ENCODE data around the gene NHLRC1.

NHLRC1 gene

DNA sequence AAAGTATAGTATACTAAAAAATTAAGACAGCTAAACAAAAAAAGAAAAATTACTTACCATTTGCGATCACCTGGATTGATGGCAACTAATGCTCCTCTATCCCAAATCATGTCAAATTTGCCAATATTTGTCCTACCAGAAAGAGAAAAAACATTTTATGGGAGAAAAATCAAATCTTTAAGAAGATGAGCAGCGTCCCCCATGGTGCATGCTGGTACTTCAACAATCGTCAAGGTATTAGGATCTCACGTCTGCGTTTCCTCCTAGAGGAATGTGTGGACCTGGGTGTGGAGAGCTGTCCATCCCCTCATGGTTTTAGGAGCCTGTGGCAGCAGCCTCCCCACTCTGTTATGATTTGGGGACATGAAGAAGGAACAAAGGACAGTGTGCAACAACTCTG lies 16.4 kb upstream of the NHLRC1 start:
- DNase-seq, result no peak

DNA sequence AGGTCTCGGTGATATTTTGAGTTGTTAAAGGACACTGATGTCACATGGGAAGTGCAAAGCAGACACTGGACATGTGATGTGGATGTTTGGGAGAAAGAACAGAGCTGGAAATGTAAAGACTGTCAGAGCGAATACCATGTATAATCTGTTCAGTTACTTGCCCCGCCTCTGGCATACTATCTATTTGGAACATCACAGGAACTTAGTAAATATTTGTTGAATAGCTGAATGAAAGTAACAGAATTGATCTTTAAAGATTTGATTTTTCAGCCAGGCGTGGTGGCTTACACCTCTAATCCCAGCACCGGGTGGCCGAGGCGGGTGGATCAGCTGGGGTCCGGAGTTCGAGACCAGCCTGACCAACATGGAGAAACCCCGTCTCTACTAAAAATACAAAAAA lies 13.8 kb upstream of the NHLRC1 start:
- DNase-seq, result no peak

DNA sequence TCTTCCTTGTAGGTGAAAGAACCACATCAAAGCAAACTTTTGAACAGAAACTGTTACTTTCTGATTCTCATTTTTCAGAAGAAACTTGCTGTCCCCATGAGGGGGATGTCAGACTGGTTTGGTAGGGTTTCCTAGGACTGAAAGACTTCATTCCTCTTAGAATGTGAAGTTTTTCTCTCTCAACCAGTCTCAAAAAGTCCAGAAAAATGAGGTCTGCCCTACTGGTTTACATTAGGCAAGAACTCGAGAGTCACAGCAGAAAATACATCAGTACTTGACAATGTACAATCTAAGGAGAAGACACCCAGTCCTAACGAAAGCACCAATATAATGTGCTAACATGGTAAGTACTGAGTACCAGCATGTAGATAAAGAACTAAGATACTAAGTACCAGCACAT lies 12.7 kb upstream of the NHLRC1 start:
- no peak for DNase-seq

DNA sequence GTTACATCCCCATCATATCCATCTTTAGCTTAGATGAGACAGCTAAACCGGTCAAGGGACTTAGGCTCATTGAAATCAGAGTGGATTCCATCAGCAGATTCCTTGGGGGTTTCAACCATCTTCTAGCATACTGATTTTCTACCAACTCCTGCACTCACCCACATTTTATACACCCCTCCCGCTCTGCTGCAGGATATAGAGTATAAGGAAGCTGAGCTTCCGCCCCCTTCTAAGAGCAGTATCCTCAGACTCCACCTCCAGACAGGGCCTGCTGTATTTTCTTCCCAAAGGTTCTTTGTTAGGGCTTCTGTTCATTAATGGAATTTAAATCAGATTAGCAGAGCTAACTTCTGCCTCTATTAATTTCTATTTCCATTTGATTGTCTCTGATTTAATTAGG lies 9.9 kb upstream of the NHLRC1 start:
- DNase-seq, result no peak

DNA sequence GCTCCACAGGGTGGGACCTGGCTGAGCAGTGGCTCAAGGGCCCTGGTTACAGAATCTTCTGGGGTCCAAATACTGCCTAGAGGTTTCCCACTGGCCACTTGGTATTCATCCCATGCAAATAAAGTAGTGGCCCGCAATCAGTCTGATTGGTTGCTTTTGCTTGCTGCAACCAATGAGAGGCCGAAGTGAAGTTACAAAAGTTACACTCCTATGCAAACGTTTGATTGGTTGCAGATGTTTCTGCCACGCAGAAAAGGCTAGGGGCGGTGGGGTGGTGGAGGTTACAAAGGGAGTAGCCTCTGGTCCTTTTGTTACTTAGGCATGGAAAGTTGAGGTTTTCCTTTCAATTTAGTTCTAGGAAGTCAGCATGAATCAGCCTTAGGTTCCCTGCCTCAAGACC lies 3.6 kb upstream of the NHLRC1 start:
- DNase-seq, result no peak

DNA sequence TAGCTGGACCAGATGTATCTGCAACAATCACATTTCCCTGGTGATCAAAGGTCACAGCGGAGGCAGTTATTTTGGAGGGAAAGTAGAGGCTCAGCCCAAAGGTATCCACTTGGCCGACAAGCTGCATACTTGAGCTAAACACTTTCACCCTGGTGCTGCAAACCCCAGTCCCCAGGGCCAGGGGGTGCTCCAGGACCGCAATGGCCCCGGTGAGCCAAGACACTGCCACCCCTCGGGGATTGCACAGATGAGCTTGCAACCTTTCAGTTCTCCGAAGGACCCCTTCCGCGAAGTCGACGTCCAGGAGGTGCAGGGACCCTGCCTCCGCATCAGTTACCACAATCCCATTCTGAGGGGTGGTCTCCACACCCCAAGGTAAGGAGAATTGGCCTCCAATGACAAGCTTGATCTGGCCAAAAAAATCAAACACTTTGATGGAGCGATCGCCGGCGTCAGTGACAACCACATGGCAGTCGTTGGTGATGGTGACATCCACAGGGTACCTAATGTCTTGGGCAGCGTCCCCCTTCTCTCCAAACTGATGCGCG lies 823 bp downstream of the NHLRC1 start:
- DNase-seq, result no peak

DNA sequence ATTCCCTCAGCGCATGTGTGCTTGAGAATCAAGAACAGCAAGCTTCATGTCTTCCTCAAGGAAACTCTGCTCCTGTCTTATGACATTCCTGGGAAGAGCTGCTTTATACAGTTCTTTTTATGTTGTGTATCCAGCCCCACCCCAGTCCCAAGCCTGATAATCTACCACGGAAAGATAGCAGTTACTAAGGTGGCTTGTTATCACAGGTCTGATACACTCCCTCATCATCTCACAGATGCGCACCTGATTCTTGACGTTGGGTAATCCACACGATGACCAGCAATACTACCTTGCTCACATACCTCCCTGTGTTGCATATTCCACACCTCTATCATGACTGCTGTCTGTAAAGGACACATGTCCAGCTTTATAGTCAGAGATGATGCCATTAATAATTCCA lies 3.2 kb downstream of the NHLRC1 start:
- no peak for DNase-seq

DNA sequence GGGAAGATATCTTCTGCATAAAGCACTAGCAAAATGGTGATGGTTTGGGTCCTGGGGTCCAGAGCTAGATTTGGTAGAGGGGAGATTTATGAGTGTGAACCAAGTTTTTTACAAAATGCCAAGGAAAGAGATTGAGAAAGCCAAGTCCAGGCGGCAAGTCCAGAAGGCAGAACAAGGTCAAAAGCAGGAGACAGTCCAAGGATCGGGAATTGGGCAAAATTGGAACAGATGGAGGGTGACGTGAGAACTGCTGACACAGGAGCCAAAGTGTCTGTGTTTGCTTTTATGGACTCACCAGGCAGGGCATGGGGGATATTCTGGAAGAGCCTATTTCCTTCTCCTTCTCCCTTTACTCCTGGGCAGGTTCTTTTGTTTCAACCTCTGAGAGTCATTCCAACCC lies 4.1 kb downstream of the NHLRC1 start:
- no peak for DNase-seq

DNA sequence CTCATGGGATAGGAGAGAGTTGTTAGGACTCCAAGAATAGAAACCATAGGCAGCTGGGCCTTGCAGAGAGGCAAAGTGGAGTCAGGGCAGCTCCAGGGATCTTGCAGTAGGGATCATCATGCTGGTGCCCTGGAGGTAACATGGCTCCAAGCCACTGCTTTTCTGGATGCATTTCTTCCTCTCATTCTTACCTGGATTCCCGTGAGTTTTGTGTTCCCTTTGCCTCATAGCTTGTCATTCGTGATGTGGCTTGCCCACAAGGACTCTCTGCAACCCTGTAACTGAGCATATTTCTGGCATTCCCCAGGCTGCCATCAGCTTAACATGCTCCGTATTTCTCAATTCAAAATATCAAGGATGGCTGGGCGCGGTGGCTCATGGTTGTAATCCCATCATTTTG lies 5.3 kb downstream of the NHLRC1 start:
- no peak for DNase-seq

DNA sequence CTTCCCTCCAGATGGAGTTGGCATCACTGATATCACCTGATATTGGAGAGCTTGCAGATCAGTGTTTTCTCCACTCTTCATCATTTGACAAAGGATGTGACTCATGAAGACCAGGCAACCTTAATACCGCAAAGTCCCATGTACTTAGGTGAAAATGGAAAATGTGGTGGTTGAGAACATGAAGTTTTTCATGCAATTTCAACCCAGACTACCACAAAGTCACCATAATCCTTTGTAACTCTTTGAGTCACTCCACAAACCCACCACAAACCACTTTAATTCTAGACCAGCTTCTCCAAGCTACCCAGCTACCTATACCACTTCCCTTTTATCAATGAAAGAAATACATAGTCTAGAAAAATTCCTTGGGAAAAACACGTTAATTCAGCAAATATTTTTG lies 7.1 kb downstream of the NHLRC1 start:
- DNase-seq, result no peak

DNA sequence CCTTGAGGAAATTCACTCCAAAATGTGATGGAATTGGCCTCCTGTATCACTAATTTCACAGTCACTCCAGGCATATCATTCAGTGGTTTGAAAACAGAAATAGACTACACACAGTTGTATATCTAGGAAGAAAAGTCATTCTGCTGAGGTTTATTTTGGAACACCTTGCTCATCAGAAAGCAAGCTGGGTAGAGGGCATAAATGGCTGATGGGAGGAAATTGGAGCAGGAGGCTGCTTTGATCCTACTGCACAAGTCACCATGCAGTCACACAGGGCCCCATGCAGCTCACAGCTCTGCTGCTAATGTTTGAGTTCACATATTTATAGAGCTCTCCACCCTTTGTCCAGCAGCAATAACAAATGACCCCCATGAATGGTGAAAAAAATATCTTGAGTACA lies 12.3 kb downstream of the NHLRC1 start:
- DNase-seq, result no peak

DNA sequence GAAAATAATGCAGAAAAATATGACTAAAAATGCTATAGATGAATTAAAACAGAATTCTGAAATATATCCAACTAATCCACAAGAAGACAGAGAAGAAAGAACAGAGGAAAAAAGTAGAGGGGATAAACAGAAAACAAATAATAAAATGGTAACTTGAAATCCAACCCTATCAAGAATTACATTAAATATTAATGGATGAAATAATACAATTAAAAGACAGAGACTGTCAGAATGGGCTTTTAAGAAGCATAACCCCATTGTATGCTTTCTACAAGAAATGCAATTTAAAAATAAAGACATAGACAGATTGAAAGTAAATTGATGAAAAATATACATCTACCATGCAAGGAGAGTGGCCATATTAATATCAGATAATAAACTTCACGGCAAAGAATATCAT lies 15.4 kb downstream of the NHLRC1 start:
- no peak for DNase-seq

DNA sequence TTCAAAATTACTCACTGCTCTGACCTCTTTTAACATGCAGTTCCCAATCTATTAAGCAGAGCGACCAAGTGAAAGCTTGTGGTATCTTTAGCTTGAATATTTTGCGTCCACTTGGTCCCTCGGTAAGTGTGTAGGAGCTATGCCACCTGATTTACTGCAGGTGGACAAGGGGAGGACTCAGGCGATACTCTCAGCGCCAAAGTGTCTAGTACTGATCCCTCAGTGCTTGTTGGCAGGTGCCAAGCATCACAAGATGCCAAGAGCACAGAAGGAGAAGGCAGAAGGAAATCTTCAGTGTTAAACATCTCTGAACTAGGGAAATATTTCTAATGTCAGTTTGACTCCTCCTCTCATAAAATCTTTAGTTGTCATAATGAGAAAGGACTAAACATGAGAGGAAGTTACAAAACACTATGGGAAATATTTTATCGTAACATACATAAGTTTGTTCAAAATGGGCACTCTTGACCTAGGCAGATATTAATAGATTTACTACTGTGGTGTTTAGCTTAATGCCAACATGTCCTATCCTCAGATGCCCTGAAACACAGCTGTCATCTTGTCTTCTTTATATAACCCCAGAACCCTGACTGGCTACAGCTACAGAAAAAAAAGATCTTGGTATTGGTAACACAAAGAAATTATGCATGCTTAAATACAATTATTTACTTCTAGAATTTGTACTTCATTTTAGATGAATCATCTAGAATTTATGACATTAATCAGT lies 19.5 kb downstream of the NHLRC1 start:
- no peak for DNase-seq

DNA sequence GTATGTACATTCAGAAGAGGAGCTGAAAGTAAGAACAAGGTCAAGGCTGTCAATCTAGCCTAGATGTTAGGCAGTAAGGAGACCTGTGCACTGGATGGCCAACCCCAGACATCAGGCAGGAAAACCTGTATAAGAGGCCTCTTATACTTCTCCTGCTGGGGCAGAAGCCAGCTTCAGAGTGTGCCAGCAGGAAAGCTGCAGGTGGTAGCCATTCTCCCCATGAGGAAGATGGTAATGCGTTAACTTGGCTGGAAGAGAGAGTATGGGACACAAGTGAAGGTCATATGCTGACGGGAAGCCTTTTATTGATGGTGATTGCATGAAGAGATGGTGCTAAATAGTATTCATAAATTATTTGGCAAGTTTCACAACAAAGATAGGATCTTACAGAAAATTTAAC lies 20.6 kb downstream of the NHLRC1 start:
- DNase-seq, result no peak

DNA sequence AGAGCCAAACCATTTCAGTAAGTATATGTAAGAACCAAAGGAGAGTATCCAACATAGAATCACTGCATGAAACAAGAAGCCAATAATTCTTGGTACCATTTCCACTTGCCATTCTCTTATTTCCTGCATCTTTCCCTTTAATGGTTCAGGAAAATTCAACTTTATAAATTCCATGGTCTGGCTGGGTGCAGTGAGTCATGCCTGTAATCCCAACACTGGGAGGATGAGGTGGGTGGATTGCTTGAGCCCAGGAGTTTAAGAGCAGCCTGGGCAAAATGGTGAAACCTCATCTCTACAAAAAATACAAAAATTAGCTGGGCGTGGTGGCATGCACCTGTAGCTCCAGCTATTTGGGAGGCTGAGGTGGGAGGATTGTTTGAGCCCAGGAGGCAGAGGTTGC lies 21.2 kb downstream of the NHLRC1 start:
- no peak for DNase-seq

DNA sequence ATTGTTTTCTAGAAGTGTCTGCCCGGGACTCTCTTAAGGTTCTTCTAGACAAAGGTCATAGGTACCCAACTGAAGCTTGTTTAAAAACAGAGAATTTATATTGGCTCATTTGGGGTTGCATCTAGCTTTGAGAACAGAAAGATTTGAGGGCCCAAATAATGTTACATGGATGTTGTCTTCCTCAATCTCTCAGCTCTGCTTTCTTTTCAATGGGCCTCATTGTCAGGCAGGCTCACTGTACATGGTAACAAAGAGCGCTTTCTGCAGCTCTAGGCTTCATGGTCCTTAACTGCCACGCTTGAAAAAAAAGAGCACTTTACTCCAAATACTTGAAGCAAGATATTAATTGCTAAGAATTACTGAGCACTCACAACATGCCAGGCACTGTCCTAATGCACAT lies 22.2 kb downstream of the NHLRC1 start:
- DNase-seq, result peak; percentile 59

DNA sequence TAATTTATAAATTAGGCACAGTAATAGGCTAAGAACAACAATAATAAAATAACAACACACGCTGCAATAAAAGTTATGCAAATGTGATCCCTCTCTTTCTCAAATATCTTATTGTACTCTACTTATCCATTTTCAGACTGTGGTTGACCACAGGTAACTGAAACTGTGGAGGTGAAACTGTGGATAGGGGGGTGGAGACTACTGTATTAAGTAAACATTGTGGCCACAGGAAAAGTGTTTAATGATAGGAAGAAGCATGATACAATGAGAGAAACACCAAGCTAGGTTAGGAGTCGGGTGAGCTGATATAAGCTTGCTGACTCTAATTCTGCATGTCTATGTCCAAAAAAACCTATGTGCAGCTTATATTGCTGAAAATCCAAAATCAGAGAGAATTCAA lies 23.0 kb downstream of the NHLRC1 start:
- DNase-seq, result peak; percentile 19

DNA sequence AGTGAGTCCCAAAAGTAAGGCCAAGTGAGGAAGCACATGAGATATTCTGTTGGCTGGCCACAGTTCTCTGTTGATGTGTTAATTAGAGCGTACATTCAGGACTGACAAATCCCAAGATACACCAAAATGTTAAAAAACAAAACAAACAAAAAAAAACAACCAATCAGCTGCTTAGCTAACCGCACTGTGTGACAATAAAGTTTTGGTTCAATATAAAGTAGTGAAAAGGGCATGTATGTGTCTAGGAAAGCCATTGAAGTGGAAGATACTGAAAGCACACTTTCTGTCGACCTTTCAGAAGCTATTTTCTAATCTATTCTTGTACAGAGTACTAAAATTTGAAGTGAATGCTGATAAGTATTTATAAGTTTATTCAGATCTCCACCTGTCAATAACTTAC lies 26.1 kb downstream of the NHLRC1 start:
- DNase-seq, result no peak

DNA sequence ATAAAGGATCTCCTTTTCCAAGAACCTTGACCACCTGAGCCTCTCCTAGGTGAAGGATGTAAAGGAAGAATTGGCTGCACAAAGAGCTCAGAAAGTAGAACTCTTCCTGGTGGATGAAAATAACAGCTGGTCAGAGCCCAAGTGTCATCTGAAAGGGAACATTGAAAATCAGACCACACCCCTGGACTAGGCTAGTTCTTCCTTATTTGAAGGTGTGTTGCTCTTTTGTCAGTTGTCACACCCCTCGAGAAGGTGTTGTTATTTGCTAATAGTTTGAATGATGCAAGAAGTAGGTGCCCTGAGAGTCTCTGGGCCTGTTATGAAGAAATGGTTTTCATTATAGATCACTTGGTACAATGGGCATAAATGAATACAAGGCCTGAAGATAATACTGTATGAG lies 31.1 kb downstream of the NHLRC1 start:
- no peak for DNase-seq

DNA sequence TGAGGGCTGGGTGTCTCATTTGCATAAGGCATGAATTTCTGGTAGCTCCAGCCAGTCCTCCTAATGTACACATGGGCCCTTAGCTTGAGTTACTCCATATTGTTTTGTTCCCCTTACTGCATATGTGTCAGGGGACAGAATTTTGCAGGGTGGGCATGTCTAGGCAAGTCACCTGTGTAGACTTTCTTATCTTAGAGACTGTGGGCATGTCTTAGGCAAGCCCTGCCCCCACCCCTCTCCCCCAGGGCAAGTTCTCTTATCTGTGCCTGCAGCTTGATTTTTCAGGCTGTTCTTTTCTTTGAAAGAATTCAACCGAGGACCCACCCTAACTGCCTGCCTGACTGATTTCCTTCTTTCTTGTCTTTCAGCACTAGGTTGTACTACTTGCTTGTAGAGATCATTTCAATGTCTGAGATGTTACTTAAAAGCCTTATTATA lies 32.1 kb downstream of the NHLRC1 start:
- no peak for DNase-seq

DNA sequence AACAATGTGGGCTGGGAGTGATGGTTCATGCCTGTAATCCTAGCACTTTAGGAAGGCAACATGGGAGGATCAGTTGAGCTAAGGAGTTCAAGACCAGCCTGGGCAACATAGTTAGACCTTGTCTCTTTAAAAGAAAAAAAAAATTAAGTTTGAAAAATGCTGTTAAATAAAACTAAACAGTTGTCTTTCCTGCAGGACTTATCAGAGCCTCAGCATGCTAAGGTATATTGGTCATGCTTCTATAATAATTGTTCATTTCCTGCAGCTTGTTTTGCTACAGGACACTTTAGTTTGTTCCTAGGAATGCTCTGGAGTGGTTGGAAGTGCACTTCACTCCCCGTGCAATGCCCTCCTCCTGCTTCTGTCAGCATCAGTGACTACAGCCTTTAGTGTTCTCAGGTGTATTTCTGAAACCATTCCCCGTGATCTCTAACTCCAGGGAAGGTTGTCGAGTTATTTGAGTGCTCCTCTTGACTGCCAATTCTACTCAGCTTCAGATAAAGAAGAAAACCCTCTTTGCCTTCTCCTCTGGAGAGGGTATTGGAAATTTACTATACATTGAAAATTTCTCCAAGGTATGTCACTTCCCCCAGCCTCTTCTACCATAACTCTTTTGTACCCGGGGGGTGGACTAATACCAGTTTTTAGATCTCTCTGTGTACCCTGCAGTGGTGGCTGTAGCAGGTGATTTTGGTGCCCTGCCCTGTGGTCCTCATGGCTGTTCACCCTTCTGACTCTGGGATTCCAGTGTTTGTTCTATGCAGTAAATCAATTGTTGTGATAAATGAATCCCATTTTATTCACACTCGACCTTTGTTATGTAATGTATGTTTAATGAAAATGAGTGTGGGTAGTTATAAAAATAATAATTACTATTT lies 33.8 kb downstream of the NHLRC1 start:
- DNase-seq, result peak; percentile 83

DNA sequence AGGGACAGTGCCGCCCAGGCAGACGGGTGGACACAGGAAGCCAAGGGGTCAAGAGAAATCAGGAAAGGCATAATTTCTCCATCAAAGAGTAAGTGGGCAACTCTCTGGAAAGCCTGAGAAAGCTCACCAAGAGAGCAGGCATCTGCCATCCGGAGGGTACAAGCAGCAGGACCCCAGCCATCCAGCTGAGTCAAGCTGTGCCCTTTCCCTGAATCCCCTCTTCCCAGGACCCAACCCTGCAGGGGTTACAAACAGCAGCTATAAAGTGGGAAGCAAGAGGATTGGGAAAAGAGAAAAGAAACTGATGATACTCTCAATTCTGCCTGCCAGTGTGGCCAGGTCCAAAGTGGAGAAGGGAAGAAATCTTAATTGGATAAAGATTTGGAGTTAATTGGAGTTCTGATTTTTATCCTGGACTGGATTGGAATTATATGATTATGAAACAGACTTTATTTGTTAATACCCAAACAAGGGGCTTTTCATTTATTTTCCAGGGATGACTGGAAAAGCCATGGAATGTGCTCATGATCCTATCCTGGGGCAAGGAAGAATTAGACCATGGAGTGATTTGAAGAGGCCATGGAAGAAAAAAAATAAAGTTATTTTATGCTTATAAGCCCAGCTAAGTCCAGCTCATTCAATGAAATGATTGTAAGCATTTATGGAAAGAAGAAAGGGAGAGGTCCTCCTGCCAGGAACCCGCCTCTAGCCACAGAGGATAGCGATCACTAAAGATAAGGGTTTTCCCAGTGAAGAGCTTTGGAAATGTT lies 34.9 kb downstream of the NHLRC1 start:
- DNase-seq, result no peak

DNA sequence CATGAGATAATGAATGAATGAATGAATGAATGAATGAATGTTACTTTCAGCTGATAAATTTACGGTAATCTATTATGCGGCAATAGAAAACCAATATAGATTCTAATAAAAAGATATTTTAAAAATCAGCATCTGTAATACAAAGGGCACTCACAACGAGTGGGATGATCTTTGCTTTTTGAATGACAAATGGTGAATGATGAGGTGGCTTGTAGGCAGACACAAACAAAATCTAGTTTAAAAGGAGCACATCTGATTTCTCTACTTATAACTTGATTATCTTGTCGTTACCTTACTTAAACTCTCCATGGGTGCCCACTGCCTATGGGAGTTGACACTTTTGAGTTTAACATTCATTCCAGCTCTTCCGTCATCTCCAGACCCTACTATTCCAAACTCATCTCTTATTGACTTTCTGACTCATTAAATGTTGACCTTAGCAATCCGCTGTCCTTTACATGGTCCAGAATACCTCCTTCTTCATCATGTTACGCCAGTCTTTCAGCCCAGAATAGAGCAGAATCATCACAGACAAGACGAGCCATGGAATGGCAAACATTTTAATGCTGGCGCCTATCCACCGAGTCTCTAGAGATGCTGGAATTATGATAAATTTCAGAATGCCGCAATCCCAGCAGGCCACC lies 41.3 kb downstream of the NHLRC1 start:
- DNase-seq, result no peak

All from DMS79 treated with DMSO at 0.1 percent for 48 hours (cell line).